HG02852 (cell line): ENCODE measurements around the gene TGFBR2.

Experiments
- ATAC-seq: cut with Tn5 transposase; IDR thresholded peaks from one replicate; pipeline ENCODE4 v1.9.1; 2021; ENCODE audit warnings: mild to moderate bottlenecking, moderate library complexity; ENCODE audit not compliant: unreplicated experiment

The TGFBR2 gene

GRCh38 chr3:30671527-30672286 is 65.3 kb downstream of the TGFBR2 start:
- no peak for ATAC-seq

GRCh38 chr3:30672287-30672735 is 65.9 kb downstream of the TGFBR2 start:
- no peak for ATAC-seq

DNA sequence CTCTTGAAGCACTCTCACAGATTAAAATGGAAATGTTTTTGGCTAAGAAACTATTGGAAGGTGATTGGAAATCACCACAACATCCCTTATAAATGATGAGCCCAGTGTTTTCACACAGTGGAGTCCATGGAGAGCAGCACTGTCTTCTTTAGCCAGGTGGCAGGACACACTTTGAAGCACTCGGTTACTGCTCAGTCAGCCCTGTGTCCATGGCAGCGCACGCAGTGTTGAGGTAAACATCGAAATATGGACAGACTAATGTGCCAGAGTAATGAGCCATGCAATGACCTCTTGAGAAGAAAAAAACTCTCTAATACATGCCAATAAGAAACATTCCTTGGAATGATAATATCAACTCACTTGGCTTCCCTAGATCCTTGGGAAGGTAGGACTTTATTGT is 66.6 kb downstream of the TGFBR2 start:
- ATAC-seq: no peak

- no peak for ATAC-seq
These were observed 67.3 kb downstream of the TGFBR2 start for GRCh38 chr3:30673425-30674341.

DNA sequence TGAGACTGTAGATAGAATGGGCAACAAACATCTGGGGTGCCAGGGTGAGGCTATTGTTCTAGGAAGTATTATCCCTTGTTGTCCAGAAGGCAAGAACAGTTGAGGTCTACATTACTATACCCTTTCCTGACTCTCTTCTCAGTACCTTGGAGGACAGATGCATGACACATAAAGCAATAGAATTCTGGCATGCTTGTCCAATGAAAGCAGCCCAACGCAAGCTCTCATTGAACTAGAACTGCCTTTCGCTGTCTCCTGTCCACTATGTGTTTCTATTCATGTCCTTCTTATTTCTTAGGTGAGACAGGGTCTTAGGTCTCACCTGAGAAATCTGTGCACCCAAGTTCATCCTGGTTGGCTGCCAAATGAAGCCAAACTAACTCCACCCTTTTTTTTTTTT is 68.6 kb downstream of the TGFBR2 start:
- ATAC-seq: no peak

- ATAC-seq: no peak
These were observed 69.4 kb downstream of the TGFBR2 start for GRCh38 chr3:30675774-30676173.

DNA sequence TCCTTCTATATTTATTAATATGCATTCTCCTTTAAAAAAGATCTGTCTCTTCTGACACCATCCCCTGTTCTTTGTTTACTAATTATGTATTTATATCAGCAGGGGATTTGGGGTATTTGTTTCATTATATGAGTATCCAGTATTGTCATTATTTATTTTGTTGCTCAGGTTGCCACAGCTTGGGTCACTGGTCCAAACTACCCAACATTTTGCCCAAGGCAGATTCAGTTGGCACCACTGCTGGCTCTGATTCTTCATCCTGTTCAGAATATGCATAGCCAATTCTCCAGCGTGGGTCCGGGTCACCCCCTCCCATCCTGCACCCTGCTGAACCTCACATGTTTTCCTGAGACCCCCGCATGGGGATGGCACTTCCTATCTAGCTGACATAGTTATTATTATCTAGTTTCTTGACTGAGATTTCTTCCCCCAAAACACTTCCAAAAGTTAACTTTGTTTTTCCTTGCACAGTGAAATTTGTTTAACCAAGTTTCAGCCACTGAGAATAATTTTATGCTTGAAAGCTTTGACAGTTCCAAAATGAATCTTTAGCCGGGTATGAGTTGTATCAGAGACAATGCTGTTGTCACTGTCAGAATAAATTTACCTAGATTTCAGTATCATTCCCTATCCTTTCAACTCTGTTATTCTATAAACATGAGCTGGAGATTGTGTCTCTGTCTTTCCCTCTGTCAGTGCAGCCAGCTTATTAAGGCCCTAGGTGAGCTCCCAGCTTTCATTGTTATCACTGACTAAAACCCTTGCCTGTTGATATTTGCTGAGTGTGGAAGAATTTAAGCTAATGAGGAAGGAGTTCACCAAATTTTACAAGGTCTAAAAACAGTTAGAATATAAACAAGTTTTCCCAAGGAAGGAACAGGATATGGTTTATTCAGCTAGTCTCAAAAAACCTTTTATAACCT is 70.3 kb downstream of the TGFBR2 start:
- no peak for ATAC-seq

DNA sequence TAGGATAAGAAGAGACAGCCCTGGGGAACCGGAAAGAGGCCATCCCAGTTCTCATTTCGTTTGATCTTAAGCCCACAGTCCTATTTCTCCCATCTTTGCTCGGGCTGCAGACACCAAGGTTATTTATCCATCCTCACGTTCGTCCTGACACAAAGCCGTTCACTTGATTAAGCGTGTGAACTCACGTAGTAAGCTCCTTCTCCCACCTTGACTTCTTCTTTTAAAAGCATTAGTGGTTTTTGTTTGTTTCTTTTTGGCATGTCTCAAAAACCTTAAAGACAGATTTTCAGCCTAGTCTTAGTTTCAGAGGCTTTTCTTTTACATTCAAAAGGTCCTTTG is 70.9 kb downstream of the TGFBR2 start:
- ATAC-seq: no peak

DNA sequence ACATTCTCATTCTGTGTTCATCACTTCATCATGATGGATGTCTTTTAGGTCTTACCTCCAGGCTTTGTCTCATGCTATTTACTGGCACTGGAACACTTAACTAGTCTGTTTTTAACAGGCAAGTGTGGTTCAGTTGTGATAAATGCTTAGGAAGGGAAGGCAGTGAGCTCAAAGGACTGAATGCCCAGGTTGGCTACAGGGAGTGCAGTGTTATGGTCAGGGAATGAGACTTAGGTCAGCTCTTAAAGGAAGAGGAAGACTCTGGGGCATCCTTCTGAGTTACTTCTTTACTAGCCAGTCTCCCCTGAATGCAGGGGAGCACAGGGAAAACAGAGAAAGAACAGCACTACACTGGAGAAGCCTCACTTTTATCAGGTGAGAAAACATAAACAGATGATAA is 72.6 kb downstream of the TGFBR2 start:
- no peak for ATAC-seq

DNA sequence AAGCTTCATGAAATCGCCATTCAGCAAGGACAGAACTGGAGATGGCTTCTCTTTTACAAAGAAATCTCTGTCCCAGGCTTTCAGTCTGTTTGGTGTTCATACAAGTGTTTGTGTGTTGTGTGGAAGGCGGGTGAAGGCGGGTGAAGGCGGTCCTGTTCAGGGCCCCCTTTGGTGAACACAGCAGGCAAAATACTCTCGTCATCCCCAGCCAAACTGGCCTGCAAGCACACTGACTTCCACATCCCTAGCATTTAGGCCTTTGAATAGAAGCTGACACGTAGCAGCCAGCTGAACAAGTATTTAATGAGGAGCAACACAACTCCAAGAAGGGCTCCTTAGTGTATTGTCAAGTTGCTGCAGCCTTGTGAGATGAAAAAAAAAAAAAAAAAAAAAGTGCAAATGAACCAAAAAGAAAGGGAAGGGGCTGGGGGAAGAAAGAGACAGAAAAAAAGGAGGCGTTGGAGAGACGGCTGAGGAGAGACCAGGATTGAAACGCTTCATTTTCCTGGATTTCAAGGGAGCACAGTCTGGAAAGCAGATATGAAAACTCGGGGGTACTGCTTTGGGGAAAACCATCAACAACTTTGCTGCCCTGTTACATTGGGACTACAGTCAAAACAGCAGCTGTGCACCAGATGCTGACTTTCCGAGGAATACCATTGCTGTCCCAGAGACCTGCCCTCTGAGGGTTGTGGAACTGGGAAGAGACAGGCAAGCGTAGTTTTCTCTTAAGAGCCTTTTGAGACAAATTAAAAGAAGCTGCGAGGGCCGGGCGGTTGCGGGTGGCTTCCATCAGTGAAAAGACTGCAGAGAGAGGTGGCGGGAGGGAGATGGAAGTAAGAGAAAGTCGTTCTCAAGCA is 74.6 kb downstream of the TGFBR2 start:
- ATAC-seq: no peak

- no peak for ATAC-seq
These were observed 75.3 kb downstream of the TGFBR2 start for GRCh38 chr3:30681649-30682211.

DNA sequence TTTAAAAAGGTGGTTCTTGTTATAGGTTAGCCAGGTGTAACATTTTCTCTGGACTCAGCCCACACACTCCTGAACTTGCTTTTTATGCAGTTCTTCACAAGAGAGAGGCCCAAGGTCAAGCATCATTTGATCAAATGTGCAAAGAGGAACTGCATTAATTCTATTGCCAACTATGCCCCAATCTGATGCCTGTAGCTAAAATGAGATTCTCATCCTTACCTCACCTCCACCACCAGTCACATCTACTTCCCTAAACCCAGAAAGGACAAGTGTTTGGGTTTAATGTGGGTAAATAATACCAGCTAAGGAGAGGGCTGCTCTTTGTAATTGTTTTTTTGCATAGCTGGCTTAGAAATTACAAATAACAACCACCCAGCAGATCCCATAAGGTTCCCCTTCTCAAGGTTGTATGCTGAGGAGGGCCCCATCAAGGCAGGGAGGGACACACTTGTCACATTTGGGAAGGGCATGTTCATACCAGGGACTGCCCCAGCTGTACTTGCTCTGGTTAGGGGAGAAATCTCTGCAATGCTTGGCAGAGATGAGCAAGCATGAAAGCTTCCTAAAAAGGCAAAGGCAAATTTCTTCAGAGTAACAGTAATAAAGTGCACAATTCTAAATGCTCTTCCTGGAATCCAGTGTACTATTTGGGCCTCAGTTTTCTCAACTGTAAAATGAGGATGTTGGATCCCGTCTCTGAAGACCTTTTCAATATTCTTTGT is 76.2 kb downstream of the TGFBR2 start:
- ATAC-seq: no peak

- no peak for ATAC-seq
These were observed 77.4 kb downstream of the TGFBR2 start for GRCh38 chr3:30683769-30684168.

GRCh38 chr3:30684356-30684755 is 78.0 kb downstream of the TGFBR2 start:
- no peak for ATAC-seq

GRCh38 chr3:30685267-30685667 is 78.9 kb downstream of the TGFBR2 start:
- no peak for ATAC-seq

DNA sequence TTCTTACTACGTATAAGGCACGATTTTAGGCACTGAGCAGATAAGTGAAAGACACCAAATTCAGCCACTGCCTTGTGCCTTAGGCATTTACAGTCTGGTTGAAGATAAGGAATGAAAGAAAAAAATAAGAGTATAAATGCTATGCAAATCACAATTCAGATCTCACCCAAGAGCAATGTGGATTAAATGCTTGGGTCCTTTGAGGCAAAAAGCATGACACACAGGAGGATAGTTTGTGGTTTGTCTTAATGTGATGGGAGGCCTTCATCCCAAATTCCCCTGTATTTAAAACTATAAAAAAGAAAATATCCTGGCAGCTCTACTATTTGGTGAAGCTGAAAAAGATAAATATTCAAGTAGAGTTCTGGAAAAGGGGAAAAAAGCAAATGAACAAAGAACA is 79.8 kb downstream of the TGFBR2 start:
- ATAC-seq: no peak

- no peak for ATAC-seq
These were observed 80.4 kb downstream of the TGFBR2 start for GRCh38 chr3:30686799-30687198.

- no peak for ATAC-seq
These were observed 81.6 kb downstream of the TGFBR2 start for GRCh38 chr3:30687930-30688570.
